Kidney (tissue), 14 donors: ENCODE data around the gene MATN4. TPM values are rescaled to one million over a fixed set of nuclear protein-coding genes. Genes with fewer than 3 reads are reported as not detected.

Experiments
- DNase-seq, 5 donors: peaks; one replicate each; pipeline ENCODE4 v3.0.0-alpha.2; 2013 to 2020
- FAIRE-seq: peaks from 2 replicates; lab custom pipeline; 2012; peaks lifted over from hg19 to GRCh38; lab: Jason Lieb, UNC
- H3K27ac ChIP-seq, 2 donors: one replicate each; pipeline ENCODE4 v1.7.0; 2013; ENCODE audit warnings: low read depth in 2 of 2, low read length in 2 of 2, inconsistent platforms in 1 of 2
- H3K27me3 ChIP-seq: one replicate; pipeline ENCODE4 v1.7.1; 2013; ENCODE audit warnings: low read length, inconsistent platforms; ENCODE audit not compliant: control insufficient read depth, insufficient read depth
- H3K36me3 ChIP-seq, 3 donors: one replicate each; pipeline versions ENCODE4 v1.7.0 to v1.7.1; 2013; ENCODE audit warnings: low read length in 3 of 3, control low read depth in 1 of 3, inconsistent platforms in 1 of 3; ENCODE audit not compliant: insufficient read depth in 3 of 3, control insufficient read depth in 2 of 3
- H3K4me1 ChIP-seq, 3 donors: one replicate each; pipeline versions ENCODE4 v1.7.0 to v1.7.1; 2013; ENCODE audit warnings: low read length in 3 of 3, inconsistent platforms in 1 of 3, low read depth in 1 of 3; ENCODE audit not compliant: control insufficient read depth in 2 of 3, insufficient read depth in 2 of 3
- H3K4me3 ChIP-seq, 3 donors: one replicate each; pipeline versions ENCODE4 v1.7.0 to v1.8.1; 2013; ENCODE audit warnings: low read length in 3 of 3, control low read depth in 1 of 3, inconsistent platforms in 1 of 3
- H3K9ac ChIP-seq, 3 donors: one replicate each; pipeline versions ENCODE4 v1.7.0 to v1.7.1; 2013; ENCODE audit warnings: low read length in 3 of 3, control low read depth in 1 of 3, inconsistent platforms in 1 of 3
- H3K9me3 ChIP-seq, 3 donors: one replicate each; pipeline versions ENCODE4 v1.7.0 to v1.7.1; 2013; ENCODE audit warnings: low read length in 3 of 3, control low read depth in 1 of 3, inconsistent platforms in 1 of 3; ENCODE audit not compliant: control insufficient read depth in 2 of 3, insufficient read depth in 1 of 3
- CTCF ChIP-seq: IDR thresholded peaks from 3 replicates; pipeline ENCODE4 v1.5.1; 2012; ENCODE audit warnings: mild to moderate bottlenecking, moderate library complexity, borderline replicate concordance; ENCODE audit not compliant: insufficient read depth; ENCODE audit errors: extremely low read depth
- intact Hi-C: fragments of 100-400 bp; cut with DNase I; formaldehyde crosslinking; loops from one replicate; pipeline ENCODE4 v1.11.1; 2022
- polyA plus RNA-seq: library from polyadenylated mRNA; stranded (reverse); fragments of 350-450 nt; fragmentation: Illumina TruSeq; extraction: RNeasy Lipid Tissue Mini Kit (QIAGEN cat#74804); gene quantifications from one replicate; pipeline ENCODE4 v1.2.3, GENCODE V29; 2014; ENCODE audit warnings: low read depth, low replicate concordance; ENCODE audit not compliant: insufficient read depth
- total RNA-seq: library from RNA; stranded (reverse); fragmentation: NEBNext Ultra II Directional; extraction: Animal tissue kit (Norgen Biotek cat#: 25700); gene quantifications from one replicate; pipeline ENCODE4 v1.2.1, GENCODE V29; 2021
- donor health status: control.
- donor health status: control.
- donor health status: control.
- donor health status: control.
- donor health status: control.
- donor health status: DM: yes; HTN: yes; CAD: no.
- donor health status: Normal renal cell carcinoma (clear cell type).

MATN4 gene
- total and polyA plus RNA-seq, 2 donors from 2014 or later, result 0.19 TPM

GRCh38 chr20:45339799-45340198 is 31.7 kb upstream of the MATN4 start:
- Histone ChIP-seq H3K36me3 (peaks cover under 1 to 27% (median 4%) of the 10 kb centered on the region in 3 donors), H3K27me3 (no peaks in the 10 kb centered on the region), H3K9me3 (no peaks in the 10 kb centered on the region), H3K4me1 (peaks cover 6 to 78% (median 61%) of the 10 kb centered on the region in 3 donors), H3K9ac (peak overlapping the region in 1 of 3 donors; percentile 100), H3K27ac (peak overlapping the region; percentile 96 to 99), H3K4me3 (peak overlapping the region in 2 of 3 donors; percentile 16 to 85)
- FAIRE-seq, result no peak
- DNase-seq, result no peak
- intact Hi-C loops, result no loop called here
- no peak for TF ChIP-seq CTCF

- H3K27me3 ChIP-seq, result no peaks in the 10 kb centered on the region
- H3K9ac ChIP-seq, result peak overlapping the region in 2 of 3 donors; percentile 53 to 100
- FAIRE-seq (no peak), DNase-seq (no peak)
- intact Hi-C loops, result no loop called here
- H3K4me1 ChIP-seq, result peaks cover 6 to 74% (median 59%) of the 10 kb centered on the region in 3 donors
- no peaks in the 10 kb centered on the region for H3K9me3 ChIP-seq
- TF ChIP-seq CTCF, result no peak
- H3K36me3 ChIP-seq, result peaks cover 2 to 29% (median 5%) of the 10 kb centered on the region in 3 donors
- peak overlapping the region; percentile 96 to 99 for H3K27ac ChIP-seq
- peak overlapping the region in 2 of 3 donors; percentile 20 to 85 for H3K4me3 ChIP-seq
Observed at GRCh38 chr20:45339084-45339483, 31.0 kb upstream of the MATN4 start.

- Histone ChIP-seq H3K9ac (peak overlapping the region in 2 of 3 donors; percentile 53 to 100), H3K4me1 (peaks cover 6 to 74% (median 56%) of the 10 kb centered on the region in 3 donors), H3K36me3 (peaks cover 2 to 29% (median 5%) of the 10 kb centered on the region in 3 donors), H3K4me3 (peak overlapping the region in 2 of 3 donors; percentile 11 to 85), H3K27me3 (no peaks in the 10 kb centered on the region), H3K9me3 (no peaks in the 10 kb centered on the region), H3K27ac (peak overlapping the region; percentile 96 to 99)
- no peak for TF ChIP-seq CTCF
- FAIRE-seq, result no peak
- intact Hi-C loops, result no loop called here
- DNase-seq, result peak in 1 of 5 donors; percentile 41
Observed at GRCh38 chr20:45338121-45339030, 30.3 kb upstream of the MATN4 start.
